ENCODE measurements around the gene SLC16A12. TPM values are rescaled to one million over a fixed set of nuclear protein-coding genes. Genes with fewer than 3 reads are reported as not detected.

The SLC16A12 gene
- total and polyA plus RNA-seq, 2 of the 4 experiments (the other 2 are of a cell fraction), result 1.4 to 1.6 TPM

DNA sequence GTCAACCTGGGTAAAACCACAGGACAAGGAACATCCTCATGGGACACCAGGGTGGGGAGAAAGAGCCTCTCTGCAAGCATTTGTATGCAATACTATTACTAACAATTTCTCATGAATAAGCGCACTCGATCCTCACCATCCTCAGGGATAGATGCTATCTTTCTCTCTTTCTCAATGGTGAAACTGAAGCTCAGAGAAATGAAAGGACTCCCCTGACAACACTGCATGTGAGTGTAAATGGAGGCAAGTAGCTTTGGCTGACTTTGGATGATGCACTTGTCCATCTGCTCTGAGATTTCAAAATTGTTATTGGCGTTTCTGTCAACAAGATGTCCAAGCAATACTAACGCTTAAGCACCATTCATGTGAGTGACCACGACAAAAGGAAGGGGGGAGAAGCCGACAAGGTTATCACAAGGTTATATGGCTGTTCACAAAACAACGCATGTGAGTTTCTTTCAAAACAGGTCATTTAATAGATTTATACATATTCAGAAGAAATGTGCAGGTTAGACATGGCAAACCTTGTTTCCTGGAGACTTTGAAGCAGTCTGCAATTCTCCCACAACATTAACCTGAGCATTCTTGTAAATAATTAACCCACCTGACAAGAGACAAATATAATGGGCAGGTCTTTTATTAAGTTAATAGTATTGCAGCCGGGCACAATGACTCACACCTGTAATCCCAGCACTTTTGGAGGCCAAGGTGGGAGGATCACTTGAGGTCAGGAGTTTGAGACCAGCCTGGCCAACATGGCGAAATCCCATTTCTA is 67.0 kb downstream of the SLC16A12 start:
- no peak overlapping the region for H3K4me3 ChIP-seq (ENCODE audit: insufficient read depth, low read depth, low read length)
- no peaks in the 10 kb centered on the region for H3K79me1 ChIP-seq (ENCODE audit: low read depth in 1 of 2, low read length in 2 of 2)
- H2AK9ac ChIP-seq (replicated peaks; ENCODE audit: low read depth, low read length, poor library complexity), result no peak overlapping the region
- no peaks in the 10 kb centered on the region for H4K20me1 ChIP-seq (ENCODE audit: insufficient read depth, low read length)
- no peak overlapping the region for H3K18ac ChIP-seq (ENCODE audit: low read depth, low read length)
- no peak overlapping the region for H3K4ac ChIP-seq (ENCODE audit: low read depth, low read length)
- H4K5ac ChIP-seq (ENCODE audit: low read depth, low read length), result no peak overlapping the region
- peak overlapping the region; percentile 53 for H2AFZ ChIP-seq (replicated peaks; ENCODE audit: low read length, poor library complexity)
- H2BK5ac ChIP-seq (ENCODE audit: low read depth, low read length, poor library complexity, severe bottlenecking), result no peak overlapping the region
- TF ChIP-seq NFE2L2 (IDR thresholded peaks at IDR 0.05; ENCODE audit: low read depth, low read length) (no peak), RCOR1 (IDR thresholded peaks at IDR 0.05; ENCODE audit: insufficient replicate concordance, low read length) (no peak)
- no TSS peak for BruUV-seq (replicated peaks)
- H3K56ac ChIP-seq (ENCODE audit: extremely low read depth, insufficient read depth, low read length), result no peak overlapping the region
- in situ Hi-C loops (cut with MboI; ENCODE audit: low sequenced_read_pairs), result no loop called here
- POLR2A ChIA-PET (ENCODE audit: unreplicated experiment), result no interaction called here
- CTCF ChIA-PET, result no interaction called here
- peaks cover 5% of the 10 kb centered on the region for H3K4me1 ChIP-seq (ENCODE audit: control insufficient read depth, insufficient read depth, low read length)
- H2BK20ac ChIP-seq (ENCODE audit: low read depth, low read length), result no peak overlapping the region
- no peak overlapping the region for H2BK15ac ChIP-seq (ENCODE audit: low read depth, low read length)
- no peaks in the 10 kb centered on the region for H3K27me3 ChIP-seq (ENCODE audit: control insufficient read depth, insufficient read depth, low read length)
- H4K8ac ChIP-seq (ENCODE audit: low read depth in 2 of 2, low read length in 2 of 2), result no peak overlapping the region
- no peaks in the 10 kb centered on the region for H3K36me3 ChIP-seq (ENCODE audit: control insufficient read depth, insufficient read depth, low read length)
- H3K27ac ChIP-seq (ENCODE audit: insufficient read depth, low read length), result no peak overlapping the region
- H3K9ac ChIP-seq (ENCODE audit: low read depth, low read length), result no peak overlapping the region
- intact Hi-C loops (cut with micrococcal nuclease), result no loop called here
- WGBS, 2 experiments (ENCODE audit: extremely low coverage in 2 of 2, insufficient read length in 1 of 2), result no CpG with 5 or more reads among the region's 9 CpGs
- H3K4me2 ChIP-seq (ENCODE audit: low read depth, low read length), result no peak overlapping the region
- H2AK5ac ChIP-seq (ENCODE audit: low read depth, low read length), result no peak overlapping the region
- ATAC-seq (ENCODE audit: low read depth) (no peak), DNase-seq (no peak)
- H2BK120ac ChIP-seq (ENCODE audit: low read depth, low read length), result no peak overlapping the region
- no peaks in the 10 kb centered on the region for H3K9me3 ChIP-seq (ENCODE audit: control insufficient read depth, insufficient read depth, low read length)
- H4K91ac ChIP-seq (ENCODE audit: insufficient read depth, low read depth, low read length), result 0 out of 2 replicates have a peak overlapping the region, but pooled peaks have one; percentile 4
- dilution Hi-C loops (cut with HindIII; ENCODE audit: low sequenced_read_pairs, unreplicated experiment), result no loop called here
- H3K14ac ChIP-seq (replicated peaks; ENCODE audit: low read depth, low read length), result peak overlapping the region; percentile 9; the same call in 1 of the 2 replicates
- peaks cover 10% of the 10 kb centered on the region for H3K9me1 ChIP-seq (ENCODE audit: insufficient read depth, low read length)
- H3K23ac ChIP-seq (ENCODE audit: low read depth, low read length), result no peak overlapping the region

Measured in IMR-90 (cell line).